ENCODE results near the gene SORCS2. TPM values are rescaled to one million over a fixed set of nuclear protein-coding genes. Genes with fewer than 3 reads are reported as not detected.

SORCS2 gene
- total and polyA plus RNA-seq, 2 of the 13 experiments (the other 11 are each of a cell fraction or from before 2014, with no cell fraction given): 0.82 to 1.0 TPM

DNA sequence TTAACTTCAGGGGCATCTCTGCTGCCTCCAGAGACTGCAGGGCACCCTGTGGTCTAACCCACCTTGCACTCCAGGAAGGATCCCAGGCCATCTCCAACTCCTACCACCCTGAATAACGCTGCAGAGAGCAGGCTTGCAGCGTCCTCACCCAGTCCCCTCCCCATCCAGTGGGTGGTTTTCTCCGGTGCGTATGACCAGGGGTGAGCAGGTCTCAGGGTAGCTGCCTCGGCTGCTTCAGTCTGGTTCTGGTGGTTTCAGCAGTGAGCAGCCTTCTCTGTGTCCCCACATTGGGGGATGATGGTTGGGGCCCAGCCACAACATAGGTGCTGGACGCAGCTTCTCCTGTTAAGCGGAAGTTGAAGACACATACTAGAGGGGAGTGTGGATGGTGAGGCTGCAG lies 38.6 kb upstream of the SORCS2 start:
- Histone ChIP-seq H3K9ac (ENCODE audit: insufficient read depth, low read depth, low read length) (no peak overlapping the region), H2AFZ (ENCODE audit: low read length) (no peak overlapping the region), H3K79me2 (ENCODE audit: insufficient read depth, low read length) (no peaks in the 10 kb centered on the region), H3K9me3 (ENCODE audit: low read length) (no peaks in the 10 kb centered on the region), H3K27ac (ENCODE audit: extremely low read length, insufficient read depth, low read length) (no peak overlapping the region), H3K36me3 (replicated peaks in 1 of 2; ENCODE audit: control insufficient read depth in 1 of 2, insufficient read depth in 2 of 2, low read length in 2 of 2) (no peaks in the 10 kb centered on the region), H4K20me1 (ENCODE audit: insufficient read depth, low read length) (no peaks in the 10 kb centered on the region), H3K4me1 (ENCODE audit: insufficient read depth, low read length) (peaks cover 34% of the 10 kb centered on the region), H3K4me3 (replicated peaks in 1 of 3; ENCODE audit: insufficient read depth in 1 of 3, low read depth in 2 of 3, low read length in 3 of 3) (no peak overlapping the region), H3K27me3 (ENCODE audit: control insufficient read depth in 1 of 2, insufficient read depth in 2 of 2, low read length in 2 of 2) (peaks cover 10 to 58% of the 10 kb centered on the region in 2 experiments), H3K4me2 (ENCODE audit: low read depth, low read length) (no peak overlapping the region)
- ATAC-seq: no peak
- intact Hi-C loops (cut with micrococcal nuclease; ENCODE audit: unreplicated experiment): loop anchor here (5.0 kb wide), 1 partner anchor 34 kb away; no protein-coding TSS in a partner anchor
- TF ChIP-seq HNF4A (CRISPR knock-in tag; IDR thresholded peaks at IDR 0.05) (no peak), NR1H2 (CRISPR knock-in tag; IDR thresholded peaks at IDR 0.05; ENCODE audit: borderline replicate concordance, low read depth) (no peak), ZSCAN22 (CRISPR knock-in tag; IDR thresholded peaks at IDR 0.05) (no peak), KDM6A (CRISPR knock-in tag; IDR thresholded peaks at IDR 0.05; ENCODE audit: low read depth) (no peak), ZNF205 (CRISPR knock-in tag; IDR thresholded peaks at IDR 0.05) (no peak), PLRG1 (conservative IDR thresholded peaks at IDR 0.05) (no peak), HNRNPUL1 (IDR thresholded peaks at IDR 0.05; ENCODE audit: low read depth, low read length) (no peak), SOX6 (IDR thresholded peaks at IDR 0.05) (no peak), SOX6 (CRISPR knock-in tag; IDR thresholded peaks at IDR 0.05) (no peak), ZNF567 (CRISPR knock-in tag; IDR thresholded peaks at IDR 0.05; ENCODE audit: borderline replicate concordance) (no peak), TBX2 (CRISPR knock-in tag; IDR thresholded peaks at IDR 0.05; ENCODE audit: borderline replicate concordance) (no peak), ZBTB21 (CRISPR knock-in tag; IDR thresholded peaks at IDR 0.05) (no peak), YY1 (IDR thresholded peaks at IDR 0.05; ENCODE audit: insufficient read depth, insufficient replicate concordance, low read depth, low read length) (no peak), FOXC1 (CRISPR knock-in tag; IDR thresholded peaks at IDR 0.05; ENCODE audit: borderline replicate concordance) (no peak)
- no peak for FAIRE-seq
- in situ Hi-C loops (cut with HindIII; ENCODE audit: extremely low pct_ligation_motif_present, low pct_unique_long_range_greater_than_20kb): no loop called here
- no peak for DNase-seq (ENCODE audit: low spot score)
- 40% methylated on average over 1 of the region's 7 CpGs for WGBS (ENCODE audit: low lambda C conversion rate)
- POLR2A ChIA-PET: no interaction called here
- CTCF ChIA-PET (ENCODE audit: low intra/inter-chr PET ratio, low total read pairs): no interaction called here
- no TSS peak for BruUV-seq (replicated peaks)
